Upper lobe of right lung (tissue), 1 donor: Measurements from ENCODE around the gene SLC6A13. TPM values are rescaled to one million over a fixed set of nuclear protein-coding genes. Genes with fewer than 3 reads are reported as not detected.

Experiments
- ATAC-seq: fragments of 200-7000 bp; cut with Tn5 transposase; one replicate; pipeline ENCODE4 v1.9.1; 2020; ENCODE audit warnings: mild to moderate bottlenecking, moderate library complexity
- DNase-seq: peaks from one replicate; pipeline ENCODE4 v3.0.0-alpha.2; 2020
- H3K27ac ChIP-seq: fragments of 200-600 bp; one replicate; pipeline ENCODE4 v1.8.0; 2022
- H3K27me3 ChIP-seq: fragments of 200-600 bp; one replicate; pipeline ENCODE4 v1.8.0; 2022; ENCODE audit warnings: mild to moderate bottlenecking
- H3K36me3 ChIP-seq: fragments of 200-600 bp; one replicate; pipeline ENCODE4 v1.8.0; 2022
- H3K4me1 ChIP-seq: fragments of 200-600 bp; one replicate; pipeline ENCODE4 v1.8.0; 2022
- H3K4me3 ChIP-seq: fragments of 200-600 bp; one replicate; pipeline ENCODE4 v1.8.0; 2022; ENCODE audit warnings: mild to moderate bottlenecking
- H3K9me3 ChIP-seq: fragments of 200-600 bp; one replicate; pipeline ENCODE4 v1.8.0; 2022
- CTCF ChIP-seq: fragments of 200-600 bp; IDR thresholded peaks from one replicate; pipeline ENCODE4 v1.8.0; 2022; ENCODE audit warnings: antibody characterized with exemption
- intact Hi-C: fragments of 100-400 bp; cut with DNase I; formaldehyde crosslinking; loops from one replicate; pipeline ENCODE4 v1.11.0; 2022
- total RNA-seq: library from RNA; stranded (reverse); fragmentation: NEBNext Ultra II Directional; extraction: Animal tissue kit (Norgen Biotek cat#: 25700); gene quantifications from one replicate; pipeline ENCODE4 v1.2.1, GENCODE V29; 2021
- donor health status: DM: no; HTN: yes; CAD: no; lungs with severe emphysema.

SLC6A13 gene
- total RNA-seq, 1 donor from 2014 or later: 3.9 TPM

- ATAC-seq (no peak), DNase-seq (no peak)
- no peaks in the 10 kb centered on the region for H3K27me3 ChIP-seq
- intact Hi-C loops: no loop called here
- no peaks in the 10 kb centered on the region for H3K36me3 ChIP-seq
- H3K27ac ChIP-seq: no peak overlapping the region
- H3K4me1 ChIP-seq: peaks cover 6% of the 10 kb centered on the region
- no peak for TF ChIP-seq CTCF
- H3K9me3 ChIP-seq: no peaks in the 10 kb centered on the region
- no peak overlapping the region for H3K4me3 ChIP-seq
These were observed 85.2 kb downstream of the SLC6A13 start for GRCh38 chr12:177336-177979.

- no peak for DNase-seq
- TF ChIP-seq CTCF: no peak
These were observed 86.1 kb downstream of the SLC6A13 start for GRCh38 chr12:176321-177181.

DNA sequence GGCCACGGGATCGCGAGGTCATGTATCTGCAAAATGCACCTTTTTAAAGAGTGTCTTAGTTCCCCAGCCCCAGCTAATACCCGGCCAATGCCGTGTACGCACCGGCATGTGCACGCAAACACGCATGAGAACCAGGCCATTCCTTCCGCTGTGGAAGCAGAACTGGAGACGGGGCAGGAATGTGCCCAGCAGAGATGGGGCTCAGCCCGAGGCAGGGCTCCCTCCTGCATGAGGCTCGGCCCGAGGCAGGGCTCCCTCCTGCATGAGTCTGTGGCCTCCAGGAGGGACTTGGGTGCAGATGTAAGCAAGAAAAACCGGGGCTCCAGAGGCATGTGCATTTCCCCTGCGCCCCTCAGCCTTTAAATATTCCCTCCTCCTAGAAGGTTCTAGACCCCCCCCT lies 86.9 kb downstream of the SLC6A13 start:
- TF ChIP-seq CTCF: no peak
- H3K4me3 ChIP-seq: no peak overlapping the region
- H3K36me3 ChIP-seq: no peaks in the 10 kb centered on the region
- intact Hi-C loops: no loop called here
- no peak for DNase-seq
- peaks cover 6% of the 10 kb centered on the region for H3K4me1 ChIP-seq
- H3K9me3 ChIP-seq: no peaks in the 10 kb centered on the region
- ATAC-seq: no peak
- H3K27ac ChIP-seq: no peak overlapping the region
- H3K27me3 ChIP-seq: no peaks in the 10 kb centered on the region

More at GRCh38 chr12:176321-177181, 86.1 kb downstream of the SLC6A13 start:
- Histone ChIP-seq H3K36me3 (no peaks in the 10 kb centered on the region), H3K27ac (no peak overlapping the region), H3K4me3 (no peak overlapping the region), H3K4me1 (peaks cover 6% of the 10 kb centered on the region), H3K27me3 (no peaks in the 10 kb centered on the region), H3K9me3 (no peaks in the 10 kb centered on the region)
- ATAC-seq: no peak
- intact Hi-C loops: no loop called here

- no peaks in the 10 kb centered on the region for H3K27me3 ChIP-seq
- no peak overlapping the region for H3K27ac ChIP-seq
- H3K4me1 ChIP-seq: peaks cover 6% of the 10 kb centered on the region
- no peaks in the 10 kb centered on the region for H3K9me3 ChIP-seq
- no peak for TF ChIP-seq CTCF
- ATAC-seq (peak; percentile 2), DNase-seq (no peak)
- intact Hi-C loops: no loop called here
- no peak overlapping the region for H3K4me3 ChIP-seq
- H3K36me3 ChIP-seq: no peaks in the 10 kb centered on the region
These were observed 87.4 kb downstream of the SLC6A13 start for GRCh38 chr12:175250-175649.

DNA sequence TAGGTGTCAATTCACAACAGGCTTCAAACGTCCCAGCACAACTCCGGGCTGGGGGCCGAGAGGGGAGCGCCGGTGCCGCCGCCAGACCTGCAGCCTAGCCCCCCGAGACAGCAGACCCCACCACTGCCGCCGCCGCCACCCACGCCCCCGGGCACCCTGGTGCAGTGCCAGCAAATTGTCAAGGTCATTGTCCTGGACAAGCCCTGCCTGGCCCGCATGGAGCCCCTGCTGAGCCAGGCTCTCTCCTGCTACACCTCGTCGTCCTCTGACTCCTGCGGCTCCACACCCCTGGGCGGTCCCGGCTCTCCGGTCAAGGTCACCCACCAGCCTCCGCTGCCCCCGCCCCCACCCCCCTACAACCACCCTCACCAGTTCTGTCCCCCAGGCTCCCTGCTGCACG lies 88.0 kb downstream of the SLC6A13 start:
- no peak for ATAC-seq
- no peak for DNase-seq
- intact Hi-C loops: no loop called here
- Histone ChIP-seq H3K27me3 (no peaks in the 10 kb centered on the region), H3K36me3 (no peaks in the 10 kb centered on the region), H3K4me3 (no peak overlapping the region), H3K9me3 (no peaks in the 10 kb centered on the region), H3K4me1 (no peaks in the 10 kb centered on the region), H3K27ac (no peak overlapping the region)
- TF ChIP-seq CTCF: no peak
